K562 (cell line): Measurements from ENCODE around the gene MBD3. TPM values are rescaled to one million over a fixed set of nuclear protein-coding genes. Genes with fewer than 3 reads are reported as not detected.

Experiments
- ATAC-seq: fragments of 200-7000 bp; cut with Tn5 transposase; 3 replicates; pipeline ENCODE4 v1.9.1; 2020; ENCODE audit warnings: moderate library complexity
- BruUV-seq: library from RNA; stranded (reverse); fragments of 400-500 nt; replicated peaks from 2 replicates; lab custom pipeline; 2021; lab: Mats Ljungman, UMichigan
- CTCF ChIA-PET: fragments of 300-600 bp; formaldehyde crosslinking; extraction: SDS; loops from one replicate; lab custom pipeline; 2021; ENCODE audit warnings: low intra/inter-chr PET ratio; lab: Yijun Ruan, JAX
- POLR2A ChIA-PET: fragments of 300-600, 350-650 bp; sonication (Branson Sonifier 250); formaldehyde crosslinking; extraction: SDS; loops from one replicate; lab custom pipeline; 2021; ENCODE audit warnings: antibody characterized with exemption, inconsistent platforms; lab: Yijun Ruan, JAX
- DNase-seq, 4 experiments: peaks; one replicate each; pipeline versions ENCODE4 v3.0.0 to v3.0.0-alpha.2; 2011 to 2018; ENCODE audit warnings: low spot score in 3 of 4, mixed read lengths in 3 of 4; ENCODE audit errors: extremely low read depth in 1 of 4
- FAIRE-seq: peaks from 2 replicates; lab custom pipeline; 2011; peaks lifted over from hg19 to GRCh38; lab: Jason Lieb, UNC
- H2AFZ ChIP-seq: 2 replicates; pipeline ENCODE4 v1.6.0; 2011; ENCODE audit warnings: low read depth, low read length, control low read depth, inconsistent platforms
- H3K27ac ChIP-seq: fragments of 200-600 bp; 3 replicates; pipeline ENCODE4 v1.8.0; 2011; ENCODE audit warnings: low read depth, mild to moderate bottlenecking, control low read depth, inconsistent platforms, low read length, moderate library complexity, mixed read lengths; ENCODE audit errors: extremely low read depth
- H3K27me3 ChIP-seq, 2 experiments: fragments of 300-600 bp in 1 of 2; 2 replicates in 1 of 2; 3 replicates in 1 of 2; pipeline versions ENCODE4 v1.6.0 to v1.8.0; 2011; ENCODE audit warnings: inconsistent platforms in 2 of 2, low read length in 2 of 2, mild to moderate bottlenecking in 1 of 2, mixed read lengths in 1 of 2, moderate library complexity in 1 of 2; ENCODE audit not compliant: control insufficient read depth in 2 of 2, insufficient read depth in 2 of 2
- H3K36me3 ChIP-seq: fragments of 300-600 bp; 3 replicates; pipeline ENCODE4 v1.8.0; 2011; ENCODE audit warnings: mild to moderate bottlenecking, low read length, inconsistent platforms; ENCODE audit not compliant: control insufficient read depth, insufficient read depth
- H3K4me1 ChIP-seq, 2 experiments: fragments of 200-600 bp in 1 of 2; replicated peaks in 1 of 2; 2 replicates in 1 of 2; 3 replicates in 1 of 2; pipeline versions ENCODE4 v1.5.1 to v1.8.0; 2011; ENCODE audit warnings: inconsistent platforms in 2 of 2, low read length in 2 of 2, mild to moderate bottlenecking in 1 of 2, mixed read lengths in 1 of 2, moderate library complexity in 1 of 2; ENCODE audit not compliant: control insufficient read depth in 2 of 2, insufficient read depth in 2 of 2
- H3K4me2 ChIP-seq: 2 replicates; pipeline ENCODE4 v1.6.1; 2011; ENCODE audit warnings: low read length, control low read depth, inconsistent platforms, mixed read lengths; ENCODE audit not compliant: insufficient read depth
- H3K4me3 ChIP-seq: fragments of 200-600 bp; sonication (generic), shearing (Covaris generic); 2 replicates; pipeline ENCODE4 v1.5.1; 2016; ENCODE audit warnings: control low read depth, inconsistent platforms
- H3K79me2 ChIP-seq: fragments of 200-600 bp; 3 replicates; pipeline ENCODE4 v1.8.0; 2011; ENCODE audit warnings: low read length, inconsistent platforms; ENCODE audit not compliant: control insufficient read depth, insufficient read depth
- H3K9ac ChIP-seq, 2 experiments: 2 replicates each; pipeline versions ENCODE4 v1.6.0 to v1.6.1; 2011; ENCODE audit warnings: low read depth in 2 of 2, low read length in 2 of 2, control low read depth in 1 of 2, inconsistent platforms in 1 of 2, mild to moderate bottlenecking in 1 of 2, mixed read lengths in 1 of 2; ENCODE audit not compliant: insufficient read depth in 1 of 2
- H3K9me1 ChIP-seq: one replicate; pipeline ENCODE4 v1.6.0; 2011; ENCODE audit warnings: inconsistent platforms, mild to moderate bottlenecking, low read length, moderate library complexity; ENCODE audit not compliant: control insufficient read depth, insufficient read depth
- H3K9me3 ChIP-seq: replicated peaks from 2 replicates; pipeline ENCODE4 v1.5.1; 2011; ENCODE audit warnings: low read depth, low read length, inconsistent platforms; ENCODE audit not compliant: control insufficient read depth, insufficient read depth
- H4K20me1 ChIP-seq: replicated peaks from 2 replicates; pipeline ENCODE4 v1.6.1; 2011; ENCODE audit warnings: low read length, inconsistent platforms, mixed read lengths; ENCODE audit not compliant: control insufficient read depth, insufficient read depth
- E2F3 ChIP-seq: fragments of 250-450 bp; sonication (Bioruptor Pico); IDR thresholded peaks from 2 replicates; pipeline ENCODE4 v1.4.0; 2020; ENCODE audit warnings: mild to moderate bottlenecking
- JUN ChIP-seq, 2 experiments: sonication (generic) in 1 of 2; formaldehyde crosslinking in 1 of 2; IDR thresholded peaks; 2 replicates each; pipeline versions ENCODE4 v1.6.1 to v1.8.0; 2012 to 2022; ENCODE audit warnings: borderline replicate concordance in 2 of 2, mild to moderate bottlenecking in 2 of 2, improper control_type of control experiment in 1 of 2, low read depth in 1 of 2, low read length in 1 of 2, missing genetic modification reagents in 1 of 2
- KDM2B ChIP-seq: fragments of 250-450 bp; sonication (Bioruptor Pico); IDR thresholded peaks from 2 replicates; pipeline ENCODE4 v1.8.0; 2021; ENCODE audit warnings: mild to moderate bottlenecking, moderate library complexity
- WGBS: fragments of 100-300 bp; shearing (Covaris generic); methylation state at CpG from one replicate; pipeline ENCODE4 v1.1.6; 2016; ENCODE audit warnings: low coverage, mixed read lengths; ENCODE audit not compliant: insufficient coverage; ENCODE audit errors: missing lambda C conversion rate; 5-methylcytosine and 5-hydroxymethylcytosine counted together
- in situ Hi-C: fragments of 300-500 bp; cut with MboI; formaldehyde crosslinking; loops from 4 replicates; pipeline ENCODE4 v1.15.0; 2018; ENCODE audit warnings: inconsistent platforms, mixed read lengths
- intact Hi-C: fragments of 100-400 bp; cut with micrococcal nuclease; formaldehyde crosslinking; loops from 2 replicates; pipeline ENCODE4 v1.14.2; 2022
- polyA plus RNA-seq, 8 experiments: library from polyadenylated mRNA; depleted of rRNA in 4 of 8; stranded (reverse) in 5 of 8; unstranded in 3 of 8; fragments of >200 nt; fragmentation: Nextera tagmentation in 2 of 8; fragmentation: Illumina TruSeq in 1 of 8; extraction: Ambion mirVana in 2 of 8; extraction: Trizol in 1 of 8; gene quantifications; 2 replicates each; pipeline versions ENCODE4 v1.2.1 to v1.2.3, GENCODE V29; 2011 to 2014; ENCODE audit warnings: inconsistent platforms in 1 of 8, missing spikeins in 1 of 8
- total RNA-seq, 7 experiments: library from RNA; depleted of rRNA in 6 of 7; stranded (reverse); fragments of >200 nt in 6 of 7; fragmentation: Illumina TruSeq in 2 of 7; extraction: Trizol in 2 of 7; gene quantifications; 2 replicates each; pipeline versions ENCODE4 v1.2.1 to v1.2.3, GENCODE V29; 2011 to 2021; ENCODE audit warnings: low replicate concordance in 1 of 7
- TF ChIP-seq, protein P1 (sequence below): sonication (generic); formaldehyde crosslinking; IDR thresholded peaks from 2 replicates; pipeline ENCODE4 v1.5.0; 2020; ENCODE audit warnings: missing genetic modification reagents
- TF ChIP-seq, protein P2 (sequence below): fragments of 450-650 bp; IDR thresholded peaks from 2 replicates; pipeline ENCODE4 v1.6.1; 2016; ENCODE audit warnings: mild to moderate bottlenecking, moderate library complexity
- TF ChIP-seq, protein P3 (sequence below): fragments of 450-650 bp; IDR thresholded peaks from 2 replicates; pipeline ENCODE4 v1.6.1; 2016; ENCODE audit warnings: antibody characterized with exemption

Gene MBD3
- total and polyA plus RNA-seq, 9 of the 15 experiments (the other 6 are each of a cell fraction or from before 2014, with no cell fraction given): 0.24 to 137 (median 30.9) TPM

DNA sequence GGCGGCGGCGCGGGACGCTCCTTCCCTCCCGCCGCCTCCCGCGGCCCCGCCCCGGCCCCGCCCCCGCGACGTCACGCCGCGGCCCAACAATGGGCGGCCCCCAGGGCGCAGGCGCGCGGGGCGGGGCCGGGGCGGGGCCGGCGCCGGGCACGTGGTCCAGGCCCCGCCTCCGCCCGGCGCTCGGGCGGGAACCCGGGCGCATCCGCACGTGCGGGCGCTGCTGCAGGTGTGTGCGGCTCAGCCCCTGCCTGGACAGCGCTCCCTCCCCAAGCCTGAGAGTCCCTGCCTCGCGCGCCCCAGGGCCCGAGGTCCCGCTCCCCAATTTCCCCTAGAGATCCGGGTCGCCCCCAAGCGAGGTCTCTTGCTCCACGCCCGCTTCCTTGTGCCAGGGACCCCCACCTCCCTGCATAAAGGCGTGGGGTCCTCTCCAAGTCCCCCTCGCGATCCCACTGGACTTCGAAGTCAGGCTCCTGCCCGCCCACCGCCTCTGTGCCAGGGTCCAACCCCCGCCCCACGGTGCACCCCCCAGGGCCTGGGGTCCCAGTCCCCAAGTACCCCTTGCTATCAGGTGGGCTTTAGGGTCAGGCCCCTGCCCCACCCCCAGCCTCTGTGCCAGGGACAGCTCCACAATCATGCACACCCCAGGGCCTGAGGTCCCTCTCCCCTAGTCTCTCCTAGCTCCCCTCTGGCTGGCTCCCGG is 24.2 kb downstream of the MBD3 start, which contains the start of gene MEX3D:
Gene MEX3D (minus strand): TSS at position 6 of the 700 bp plus-strand sequence. CDS start 267 bp downstream, outside the sequence.
- in situ Hi-C loops (no loop called here), intact Hi-C loops (no loop called here)
- Histone ChIP-seq H3K4me3 (peak within 1 kb of the TSS; percentile 50), H3K9me3 (no peaks in the 10 kb centered on the region), H3K27ac (peak within 1 kb of the TSS; percentile 54; the same call in 1 of the 3 replicates), H3K27me3 (no peaks in the 10 kb centered on the region), H3K4me1 (peaks cover 6 to 39% of the 10 kb centered on the region in 2 experiments), H4K20me1 (peaks cover 5% of the 10 kb centered on the region), H3K36me3 (no peaks in the 10 kb centered on the region), H3K9me1 (no peaks in the 10 kb centered on the region), H3K79me2 (peaks cover 32% of the 10 kb centered on the region), H3K4me2 (peak within 1 kb of the TSS; percentile 71), H2AFZ (peak within 1 kb of the TSS; percentile 90), H3K9ac (peak within 1 kb of the TSS; percentile 44 to 92; a peak in 3 of 4 replicates)
- ChIA-PET CTCF (no interaction called here), POLR2A (interaction anchor here (0.6 to 1.4 kb wide), 2 partner anchors 20 to 29 kb away, joined by 3 to 6 read pairs; no protein-coding TSS in a partner anchor)
- FAIRE-seq (no peak), DNase-seq (peak; percentile 85 to 98 (median 98)), ATAC-seq (peak; percentile 86)
- WGBS: 12% methylated on average over 6 of the region's 63 CpGs
- BruUV-seq: no TSS peak
- TF ChIP-seq, protein P1, sequence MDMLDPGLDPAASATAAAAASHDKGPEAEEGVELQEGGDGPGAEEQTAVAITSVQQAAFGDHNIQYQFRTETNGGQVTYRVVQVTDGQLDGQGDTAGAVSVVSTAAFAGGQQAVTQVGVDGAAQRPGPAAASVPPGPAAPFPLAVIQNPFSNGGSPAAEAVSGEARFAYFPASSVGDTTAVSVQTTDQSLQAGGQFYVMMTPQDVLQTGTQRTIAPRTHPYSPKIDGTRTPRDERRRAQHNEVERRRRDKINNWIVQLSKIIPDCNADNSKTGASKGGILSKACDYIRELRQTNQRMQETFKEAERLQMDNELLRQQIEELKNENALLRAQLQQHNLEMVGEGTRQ (CRISPR knock-in tag): peak; percentile 64
- peak; percentile 83; the same call in 1 of the 2 replicates for TF ChIP-seq E2F3 (CRISPR knock-in tag)
- 0 out of 2 replicates have a peak, but pooled peaks have one; percentile 52 for TF ChIP-seq KDM2B (CRISPR knock-in tag)
- TF ChIP-seq, protein P2, sequence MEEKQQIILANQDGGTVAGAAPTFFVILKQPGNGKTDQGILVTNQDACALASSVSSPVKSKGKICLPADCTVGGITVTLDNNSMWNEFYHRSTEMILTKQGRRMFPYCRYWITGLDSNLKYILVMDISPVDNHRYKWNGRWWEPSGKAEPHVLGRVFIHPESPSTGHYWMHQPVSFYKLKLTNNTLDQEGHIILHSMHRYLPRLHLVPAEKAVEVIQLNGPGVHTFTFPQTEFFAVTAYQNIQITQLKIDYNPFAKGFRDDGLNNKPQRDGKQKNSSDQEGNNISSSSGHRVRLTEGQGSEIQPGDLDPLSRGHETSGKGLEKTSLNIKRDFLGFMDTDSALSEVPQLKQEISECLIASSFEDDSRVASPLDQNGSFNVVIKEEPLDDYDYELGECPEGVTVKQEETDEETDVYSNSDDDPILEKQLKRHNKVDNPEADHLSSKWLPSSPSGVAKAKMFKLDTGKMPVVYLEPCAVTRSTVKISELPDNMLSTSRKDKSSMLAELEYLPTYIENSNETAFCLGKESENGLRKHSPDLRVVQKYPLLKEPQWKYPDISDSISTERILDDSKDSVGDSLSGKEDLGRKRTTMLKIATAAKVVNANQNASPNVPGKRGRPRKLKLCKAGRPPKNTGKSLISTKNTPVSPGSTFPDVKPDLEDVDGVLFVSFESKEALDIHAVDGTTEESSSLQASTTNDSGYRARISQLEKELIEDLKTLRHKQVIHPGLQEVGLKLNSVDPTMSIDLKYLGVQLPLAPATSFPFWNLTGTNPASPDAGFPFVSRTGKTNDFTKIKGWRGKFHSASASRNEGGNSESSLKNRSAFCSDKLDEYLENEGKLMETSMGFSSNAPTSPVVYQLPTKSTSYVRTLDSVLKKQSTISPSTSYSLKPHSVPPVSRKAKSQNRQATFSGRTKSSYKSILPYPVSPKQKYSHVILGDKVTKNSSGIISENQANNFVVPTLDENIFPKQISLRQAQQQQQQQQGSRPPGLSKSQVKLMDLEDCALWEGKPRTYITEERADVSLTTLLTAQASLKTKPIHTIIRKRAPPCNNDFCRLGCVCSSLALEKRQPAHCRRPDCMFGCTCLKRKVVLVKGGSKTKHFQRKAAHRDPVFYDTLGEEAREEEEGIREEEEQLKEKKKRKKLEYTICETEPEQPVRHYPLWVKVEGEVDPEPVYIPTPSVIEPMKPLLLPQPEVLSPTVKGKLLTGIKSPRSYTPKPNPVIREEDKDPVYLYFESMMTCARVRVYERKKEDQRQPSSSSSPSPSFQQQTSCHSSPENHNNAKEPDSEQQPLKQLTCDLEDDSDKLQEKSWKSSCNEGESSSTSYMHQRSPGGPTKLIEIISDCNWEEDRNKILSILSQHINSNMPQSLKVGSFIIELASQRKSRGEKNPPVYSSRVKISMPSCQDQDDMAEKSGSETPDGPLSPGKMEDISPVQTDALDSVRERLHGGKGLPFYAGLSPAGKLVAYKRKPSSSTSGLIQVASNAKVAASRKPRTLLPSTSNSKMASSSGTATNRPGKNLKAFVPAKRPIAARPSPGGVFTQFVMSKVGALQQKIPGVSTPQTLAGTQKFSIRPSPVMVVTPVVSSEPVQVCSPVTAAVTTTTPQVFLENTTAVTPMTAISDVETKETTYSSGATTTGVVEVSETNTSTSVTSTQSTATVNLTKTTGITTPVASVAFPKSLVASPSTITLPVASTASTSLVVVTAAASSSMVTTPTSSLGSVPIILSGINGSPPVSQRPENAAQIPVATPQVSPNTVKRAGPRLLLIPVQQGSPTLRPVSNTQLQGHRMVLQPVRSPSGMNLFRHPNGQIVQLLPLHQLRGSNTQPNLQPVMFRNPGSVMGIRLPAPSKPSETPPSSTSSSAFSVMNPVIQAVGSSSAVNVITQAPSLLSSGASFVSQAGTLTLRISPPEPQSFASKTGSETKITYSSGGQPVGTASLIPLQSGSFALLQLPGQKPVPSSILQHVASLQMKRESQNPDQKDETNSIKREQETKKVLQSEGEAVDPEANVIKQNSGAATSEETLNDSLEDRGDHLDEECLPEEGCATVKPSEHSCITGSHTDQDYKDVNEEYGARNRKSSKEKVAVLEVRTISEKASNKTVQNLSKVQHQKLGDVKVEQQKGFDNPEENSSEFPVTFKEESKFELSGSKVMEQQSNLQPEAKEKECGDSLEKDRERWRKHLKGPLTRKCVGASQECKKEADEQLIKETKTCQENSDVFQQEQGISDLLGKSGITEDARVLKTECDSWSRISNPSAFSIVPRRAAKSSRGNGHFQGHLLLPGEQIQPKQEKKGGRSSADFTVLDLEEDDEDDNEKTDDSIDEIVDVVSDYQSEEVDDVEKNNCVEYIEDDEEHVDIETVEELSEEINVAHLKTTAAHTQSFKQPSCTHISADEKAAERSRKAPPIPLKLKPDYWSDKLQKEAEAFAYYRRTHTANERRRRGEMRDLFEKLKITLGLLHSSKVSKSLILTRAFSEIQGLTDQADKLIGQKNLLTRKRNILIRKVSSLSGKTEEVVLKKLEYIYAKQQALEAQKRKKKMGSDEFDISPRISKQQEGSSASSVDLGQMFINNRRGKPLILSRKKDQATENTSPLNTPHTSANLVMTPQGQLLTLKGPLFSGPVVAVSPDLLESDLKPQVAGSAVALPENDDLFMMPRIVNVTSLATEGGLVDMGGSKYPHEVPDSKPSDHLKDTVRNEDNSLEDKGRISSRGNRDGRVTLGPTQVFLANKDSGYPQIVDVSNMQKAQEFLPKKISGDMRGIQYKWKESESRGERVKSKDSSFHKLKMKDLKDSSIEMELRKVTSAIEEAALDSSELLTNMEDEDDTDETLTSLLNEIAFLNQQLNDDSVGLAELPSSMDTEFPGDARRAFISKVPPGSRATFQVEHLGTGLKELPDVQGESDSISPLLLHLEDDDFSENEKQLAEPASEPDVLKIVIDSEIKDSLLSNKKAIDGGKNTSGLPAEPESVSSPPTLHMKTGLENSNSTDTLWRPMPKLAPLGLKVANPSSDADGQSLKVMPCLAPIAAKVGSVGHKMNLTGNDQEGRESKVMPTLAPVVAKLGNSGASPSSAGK: peak; percentile 98
- TF ChIP-seq, protein P3, sequence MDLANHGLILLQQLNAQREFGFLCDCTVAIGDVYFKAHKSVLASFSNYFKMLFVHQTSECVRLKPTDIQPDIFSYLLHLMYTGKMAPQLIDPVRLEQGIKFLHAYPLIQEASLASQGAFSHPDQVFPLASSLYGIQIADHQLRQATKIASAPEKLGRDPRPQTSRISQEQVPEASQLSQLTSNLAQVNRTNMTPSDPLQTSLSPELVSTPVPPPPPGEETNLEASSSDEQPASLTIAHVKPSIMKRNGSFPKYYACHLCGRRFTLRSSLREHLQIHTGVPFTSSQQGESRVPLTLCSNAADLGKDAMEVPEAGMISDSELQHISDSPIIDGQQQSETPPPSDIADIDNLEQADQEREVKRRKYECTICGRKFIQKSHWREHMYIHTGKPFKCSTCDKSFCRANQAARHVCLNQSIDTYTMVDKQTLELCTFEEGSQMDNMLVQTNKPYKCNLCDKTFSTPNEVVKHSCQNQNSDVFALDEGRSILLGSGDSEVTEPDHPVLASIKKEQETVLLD: no peak
- TF ChIP-seq JUN (IDR thresholded peaks at IDR 0.05; ENCODE audit: borderline replicate concordance, low read depth, low read length): peak; percentile 14; the same call in 1 of the 2 replicates
- no peak for TF ChIP-seq JUN (CRISPR knock-in tag; IDR thresholded peaks at IDR 0.05; ENCODE audit: borderline replicate concordance)
